Fibroblast of lung (primary cell): ENCODE measurements around the gene PDSS2. TPM values are rescaled to one million over a fixed set of nuclear protein-coding genes. Genes with fewer than 3 reads are reported as not detected.
A peak's percentile ranks its signal among the peaks of the same experiment; 100 is the strongest.
"Not testable (repeated sequence)": the region's sequence is repeated elsewhere in the genome, so short reads cannot be mapped to it uniquely, and the experiment has no call there.

Source experiments
- DNase-seq, 2 donors: peaks; one replicate each; pipeline versions ENCODE4 v3.0.0 to v3.0.0-alpha.2; 2010; ENCODE audit warnings: low read depth in 2 of 2
- H2AFZ ChIP-seq: 2 replicates; pipeline ENCODE4 v1.5.1; 2012; ENCODE audit warnings: low read length, control low read depth, inconsistent platforms
- H3K27ac ChIP-seq: 2 replicates; pipeline ENCODE4 v1.5.1; 2011; ENCODE audit warnings: low read length, control low read depth; ENCODE audit not compliant: insufficient read depth
- H3K27me3 ChIP-seq: 2 replicates; pipeline ENCODE4 v1.5.1; 2011; ENCODE audit warnings: mild to moderate bottlenecking, low read length; ENCODE audit not compliant: control insufficient read depth, insufficient read depth
- H3K36me3 ChIP-seq: 2 replicates; pipeline ENCODE4 v1.5.1; 2011; ENCODE audit warnings: low read length; ENCODE audit not compliant: control insufficient read depth, insufficient read depth
- H3K4me1 ChIP-seq: 2 replicates; pipeline ENCODE4 v1.5.1; 2011; ENCODE audit warnings: low read length; ENCODE audit not compliant: control insufficient read depth, insufficient read depth; ENCODE audit errors: extremely low read depth
- H3K4me2 ChIP-seq: 2 replicates; pipeline ENCODE4 v1.5.1; 2011; ENCODE audit warnings: low read length, control low read depth; ENCODE audit not compliant: insufficient read depth; ENCODE audit errors: extremely low read depth
- H3K4me3 ChIP-seq, 4 experiments: fragments of 200-600 bp in 1 of 4; sonication (generic) in 1 of 4; replicated peaks in 1 of 4; 2 replicates each; pipeline ENCODE4 v1.5.1; 2011 to 2016; ENCODE audit warnings: low read length in 4 of 4, low read depth in 3 of 4, mild to moderate bottlenecking in 3 of 4, control low read depth in 2 of 4, inconsistent platforms in 1 of 4, mixed read lengths in 1 of 4; ENCODE audit not compliant: insufficient read depth in 1 of 4; ENCODE audit errors: control extremely low read depth in 1 of 4
- H3K79me2 ChIP-seq: 2 replicates; pipeline ENCODE4 v1.5.1; 2012; ENCODE audit warnings: mild to moderate bottlenecking, low read length, inconsistent platforms; ENCODE audit not compliant: control insufficient read depth, insufficient read depth
- H3K9ac ChIP-seq: 2 replicates; pipeline ENCODE4 v1.5.1; 2011; ENCODE audit warnings: mild to moderate bottlenecking, low read length, control low read depth; ENCODE audit not compliant: insufficient read depth
- H3K9me3 ChIP-seq: 2 replicates; pipeline ENCODE4 v1.5.1; 2012; ENCODE audit warnings: low read depth, low read length; ENCODE audit not compliant: control insufficient read depth, insufficient read depth
- H4K20me1 ChIP-seq: 2 replicates; pipeline ENCODE4 v1.5.1; 2011; ENCODE audit warnings: low read length; ENCODE audit not compliant: control insufficient read depth, insufficient read depth; ENCODE audit errors: extremely low read depth
- EZH2 ChIP-seq: IDR thresholded peaks from 2 replicates; pipeline ENCODE4 v1.5.1; 2012; ENCODE audit warnings: low read length, control low read depth, mild to moderate bottlenecking; ENCODE audit errors: missing control alignments
- polyA plus RNA-seq, 2 donors: library from polyadenylated mRNA; depleted of rRNA in 1 of 2; stranded (reverse) in 1 of 2; unstranded in 1 of 2; fragments of >200 nt; gene quantifications; 2 replicates each; pipeline ENCODE4 v1.2.1, GENCODE V29; 2011 to 2012; ENCODE audit warnings: missing spikeins in 1 of 2
- total RNA-seq: library from RNA; depleted of rRNA; stranded (reverse); fragments of >200 nt; gene quantifications from 2 replicates; pipeline ENCODE4 v1.2.1, GENCODE V29; 2014
- TF ChIP-seq, protein P1 (sequence below), 2 donors: IDR thresholded peaks in 1 of 2; conservative IDR thresholded peaks in 1 of 2; 1 replicate in 1 of 2; 2 replicates in 1 of 2; pipeline ENCODE4 v1.5.1; 2011 to 2012; ENCODE audit warnings: low read length in 2 of 2, control low read depth in 1 of 2, inconsistent platforms in 1 of 2, low read depth in 1 of 2, mild to moderate bottlenecking in 1 of 2

Gene PDSS2
- total and polyA plus RNA-seq, 2 donors (not counting 1 experiment from before 2014, with no cell fraction given): 12.1 to 13.8 TPM

DNA sequence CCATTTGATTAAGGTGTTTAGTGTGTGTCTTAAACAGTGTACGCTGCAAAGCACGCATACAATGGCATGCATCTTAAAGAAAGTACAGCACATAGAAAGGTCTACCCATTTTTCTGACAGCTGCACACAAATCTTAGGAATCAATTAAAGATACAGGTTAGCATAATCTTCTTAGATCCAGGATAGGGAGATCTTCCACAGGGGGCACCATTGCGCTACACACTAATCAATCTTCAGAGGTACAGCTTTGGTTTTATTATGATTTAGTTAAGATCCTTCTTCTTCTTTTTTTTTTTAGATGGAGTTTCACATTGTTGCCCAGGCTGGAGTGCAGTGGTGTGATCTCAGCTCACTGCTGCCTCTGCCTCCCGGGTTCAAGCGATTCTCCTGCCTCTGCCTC lies 280.4 kb downstream of the PDSS2 start:
- Histone ChIP-seq H3K4me1 (no peaks in the 10 kb centered on the region), H3K9ac (no peak overlapping the region), H3K4me2 (no peak overlapping the region), H3K36me3 (no peaks in the 10 kb centered on the region), H3K27me3 (no peaks in the 10 kb centered on the region), H3K27ac (no peak overlapping the region), H3K79me2 (no peaks in the 10 kb centered on the region), H3K9me3 (no peaks in the 10 kb centered on the region), H2AFZ (no peak overlapping the region), H3K4me3 (no peak overlapping the region), H4K20me1 (no peaks in the 10 kb centered on the region)
- TF ChIP-seq, protein P1, sequence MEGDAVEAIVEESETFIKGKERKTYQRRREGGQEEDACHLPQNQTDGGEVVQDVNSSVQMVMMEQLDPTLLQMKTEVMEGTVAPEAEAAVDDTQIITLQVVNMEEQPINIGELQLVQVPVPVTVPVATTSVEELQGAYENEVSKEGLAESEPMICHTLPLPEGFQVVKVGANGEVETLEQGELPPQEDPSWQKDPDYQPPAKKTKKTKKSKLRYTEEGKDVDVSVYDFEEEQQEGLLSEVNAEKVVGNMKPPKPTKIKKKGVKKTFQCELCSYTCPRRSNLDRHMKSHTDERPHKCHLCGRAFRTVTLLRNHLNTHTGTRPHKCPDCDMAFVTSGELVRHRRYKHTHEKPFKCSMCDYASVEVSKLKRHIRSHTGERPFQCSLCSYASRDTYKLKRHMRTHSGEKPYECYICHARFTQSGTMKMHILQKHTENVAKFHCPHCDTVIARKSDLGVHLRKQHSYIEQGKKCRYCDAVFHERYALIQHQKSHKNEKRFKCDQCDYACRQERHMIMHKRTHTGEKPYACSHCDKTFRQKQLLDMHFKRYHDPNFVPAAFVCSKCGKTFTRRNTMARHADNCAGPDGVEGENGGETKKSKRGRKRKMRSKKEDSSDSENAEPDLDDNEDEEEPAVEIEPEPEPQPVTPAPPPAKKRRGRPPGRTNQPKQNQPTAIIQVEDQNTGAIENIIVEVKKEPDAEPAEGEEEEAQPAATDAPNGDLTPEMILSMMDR (conservative IDR thresholded peaks at IDR 0.05 in 1 of 2, IDR thresholded peaks at IDR 0.05 in 1 of 2; ENCODE audit: low read depth in 1 of 2, low read length in 2 of 2): peak; percentile 14 to 34
- no peak for TF ChIP-seq EZH2
- peak in 1 of 2 donors; percentile 27 for DNase-seq

DNA sequence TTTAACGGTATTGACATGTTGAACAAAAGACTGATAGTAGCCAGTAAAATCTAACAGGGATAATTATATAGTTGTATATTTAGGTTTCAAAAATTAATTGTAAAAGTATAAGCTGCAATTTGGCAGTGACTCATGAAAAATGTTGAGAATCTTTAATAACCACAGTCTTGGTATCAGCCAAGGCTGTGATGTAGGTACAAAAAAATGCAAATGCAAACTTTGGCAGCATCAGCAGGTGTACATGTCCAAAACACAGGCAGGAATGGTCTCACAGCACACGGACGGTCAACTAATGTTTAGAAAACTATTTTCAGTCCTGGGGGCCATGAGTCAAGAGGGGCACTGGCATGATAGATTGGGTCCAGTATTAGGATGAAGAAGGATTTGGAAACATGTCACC lies 285.6 kb downstream of the PDSS2 start:
- no peaks in the 10 kb centered on the region for H3K4me1 ChIP-seq
- DNase-seq: peak; percentile 11 to 69
- H3K4me2 ChIP-seq: no peak overlapping the region

DNA sequence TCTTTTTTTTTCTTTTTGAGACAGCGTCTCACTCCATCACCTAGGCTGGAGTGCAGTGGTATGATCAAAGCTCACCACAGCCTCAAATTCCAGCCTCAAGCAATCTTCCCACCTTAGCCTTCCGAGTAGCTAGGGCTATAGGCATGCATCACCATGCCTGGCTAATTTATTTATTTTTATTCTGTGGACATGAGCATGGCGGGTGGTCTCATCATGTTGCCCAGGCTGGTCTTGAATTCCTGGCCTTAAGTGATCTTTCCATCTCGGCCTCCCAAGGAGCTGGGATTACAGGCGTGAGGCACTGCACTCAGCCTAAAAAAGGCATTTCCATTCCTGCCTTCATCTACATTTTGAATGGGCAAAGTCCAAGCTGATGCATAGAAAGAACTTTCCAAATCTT lies 287.9 kb downstream of the PDSS2 start:
- H3K27ac ChIP-seq: no peak overlapping the region
- H3K79me2 ChIP-seq: no peaks in the 10 kb centered on the region
- H3K4me3 ChIP-seq: no peak overlapping the region
- no peaks in the 10 kb centered on the region for H3K27me3 ChIP-seq
- no peaks in the 10 kb centered on the region for H3K36me3 ChIP-seq
- H2AFZ ChIP-seq: no peak overlapping the region
- no peak overlapping the region for H3K4me2 ChIP-seq
- no peaks in the 10 kb centered on the region for H3K9me3 ChIP-seq
- H3K9ac ChIP-seq: no peak overlapping the region
- no peak for DNase-seq
- TF ChIP-seq, protein P1 (conservative IDR thresholded peaks at IDR 0.05 in 1 of 2, IDR thresholded peaks at IDR 0.05 in 1 of 2; ENCODE audit: low read depth in 1 of 2, low read length in 2 of 2): no peak
- TF ChIP-seq EZH2: no peak
- no peaks in the 10 kb centered on the region for H3K4me1 ChIP-seq
- H4K20me1 ChIP-seq: no peaks in the 10 kb centered on the region

More for the DNA sequence above, 285.6 kb downstream of the PDSS2 start:
- Histone ChIP-seq H3K4me3 (no peak overlapping the region), H3K9ac (no peak overlapping the region), H3K36me3 (no peaks in the 10 kb centered on the region), H2AFZ (no peak overlapping the region), H3K9me3 (no peaks in the 10 kb centered on the region), H4K20me1 (no peaks in the 10 kb centered on the region), H3K79me2 (no peaks in the 10 kb centered on the region), H3K27me3 (no peaks in the 10 kb centered on the region), H3K27ac (no peak overlapping the region)
- TF ChIP-seq, protein P1 (conservative IDR thresholded peaks at IDR 0.05 in 1 of 2, IDR thresholded peaks at IDR 0.05 in 1 of 2; ENCODE audit: low read depth in 1 of 2, low read length in 2 of 2): no peak
- TF ChIP-seq EZH2: no peak

DNA sequence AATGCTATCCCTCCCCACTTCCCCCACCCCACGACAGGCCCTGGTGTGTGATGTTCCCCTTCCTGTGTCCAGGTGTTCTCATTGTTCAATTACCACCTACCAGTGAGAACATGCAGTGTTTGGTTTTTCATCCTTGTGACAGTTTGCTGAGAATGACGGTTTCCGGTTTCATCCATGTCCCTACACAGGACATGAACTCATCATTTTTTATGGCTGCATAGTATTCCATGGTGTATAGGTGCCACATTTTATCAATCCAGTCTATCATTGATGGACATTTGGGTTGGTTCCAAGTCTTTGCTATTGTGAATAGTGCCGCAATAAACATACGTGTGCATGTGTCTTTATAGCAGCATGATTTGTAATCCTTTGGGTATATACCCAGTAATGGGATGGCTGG lies 295.1 kb downstream of the PDSS2 start:
- H3K4me2 ChIP-seq, H3K36me3 ChIP-seq, H3K9me3 ChIP-seq, H3K27me3 ChIP-seq, H3K4me3 ChIP-seq, H3K9ac ChIP-seq, H3K27ac ChIP-seq, DNase-seq, H3K4me1 ChIP-seq, H2AFZ ChIP-seq, H3K79me2 ChIP-seq, H4K20me1 ChIP-seq: not testable (repeated sequence)
